Measurements from ENCODE around the gene C8G.

Gene C8G

DNA sequence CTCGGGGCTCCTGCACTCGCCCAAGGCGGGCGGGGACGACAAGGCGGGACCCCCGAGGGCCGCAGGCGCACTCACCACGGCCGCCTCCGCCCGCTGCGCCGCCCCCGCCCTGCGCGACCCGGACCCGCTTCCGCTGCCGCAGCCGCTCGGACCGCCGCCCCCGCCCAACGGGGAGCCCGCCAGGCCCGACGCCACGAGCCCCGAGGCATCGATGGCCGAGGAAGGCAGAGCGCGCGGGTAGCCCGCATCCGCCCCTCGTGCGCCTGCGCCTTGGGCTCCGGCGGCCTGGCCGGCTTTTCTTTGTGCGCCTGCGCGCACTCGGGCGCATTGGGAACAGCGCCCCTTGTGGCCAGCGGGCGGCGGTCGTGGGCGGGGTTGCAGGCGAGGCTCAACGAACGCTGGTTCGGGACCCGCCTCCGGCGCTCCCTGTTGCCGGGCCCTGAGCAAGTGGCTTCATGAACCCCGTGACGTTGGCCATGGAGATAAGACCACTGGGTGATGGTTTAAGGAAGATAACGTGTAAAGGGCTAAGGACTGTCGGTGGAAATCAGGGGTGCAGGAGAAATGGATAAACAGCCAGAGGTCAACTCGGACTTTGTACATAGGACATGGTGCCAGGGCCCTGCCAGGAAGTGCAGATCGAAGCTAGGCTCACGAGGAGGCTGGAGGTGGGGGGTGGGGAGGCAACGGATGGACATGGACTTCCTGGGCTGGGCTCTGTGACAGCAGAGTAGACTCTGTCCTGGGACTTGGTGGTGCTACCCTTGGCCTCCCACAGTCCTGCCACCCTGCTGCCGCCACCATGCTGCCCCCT is at the start of gene C8G, which contains the start of gene FBXW5:
Gene C8G, plus strand, starts transcription at position 725 of the 814 bp plus-strand sequence. Its CDS starts 78 bp downstream, at position 803.
Gene FBXW5, minus strand, starts transcription at position 220 of the 814 bp plus-strand sequence. CDS start 655 bp downstream, outside the sequence.
- peak; percentile 100 for DNase-seq (ENCODE audit: low spot score)

DNA sequence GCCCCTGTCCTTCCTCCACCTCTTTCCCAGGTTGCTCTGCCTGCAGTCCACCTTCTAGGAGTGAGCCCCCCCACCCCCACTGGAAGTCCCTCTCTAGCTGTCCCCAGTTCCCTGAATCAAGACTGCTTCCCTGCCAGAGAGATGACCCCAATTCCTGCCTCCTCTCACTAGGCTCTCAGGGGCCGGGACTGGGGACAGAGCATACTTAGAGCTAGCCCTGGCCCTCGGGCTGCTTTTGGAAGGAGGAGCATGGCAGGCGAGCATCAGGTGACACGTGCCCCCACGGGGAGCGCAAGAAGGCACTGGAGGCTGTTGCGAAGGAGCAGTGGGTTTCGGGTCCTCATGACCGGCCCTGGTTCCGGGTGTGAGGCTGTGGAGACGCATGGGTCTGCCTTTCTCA is 49.0 kb upstream of the C8G start:
- DNase-seq (ENCODE audit: low spot score), result no peak

DNA sequence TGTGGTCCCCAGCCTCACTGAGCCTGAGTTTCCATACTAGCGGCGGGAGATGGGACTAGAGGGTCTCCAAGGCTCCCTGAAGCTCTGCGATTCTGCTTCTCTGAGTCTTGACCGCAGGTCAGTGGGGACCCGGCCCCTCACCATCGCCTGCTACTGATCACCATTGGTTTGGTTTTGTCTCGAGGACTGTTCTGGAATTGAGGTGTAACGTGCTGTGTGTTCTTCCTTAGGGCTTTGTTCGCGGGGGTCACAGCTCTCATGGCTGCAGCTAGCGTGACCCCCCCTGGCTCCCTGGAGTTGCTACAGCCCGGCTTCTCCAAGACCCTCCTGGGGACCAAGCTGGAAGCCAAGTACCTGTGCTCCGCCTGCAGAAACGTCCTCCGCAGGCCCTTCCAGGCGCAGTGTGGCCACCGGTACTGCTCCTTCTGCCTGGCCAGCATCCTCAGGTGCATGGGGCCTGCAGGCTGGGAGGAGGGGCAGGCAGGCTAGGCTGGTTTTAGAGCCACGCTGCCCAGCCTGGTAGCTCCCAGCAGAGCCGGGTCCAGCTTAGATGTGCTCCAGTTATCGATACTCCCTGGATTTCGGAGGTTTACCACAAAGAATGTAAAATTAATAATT is 46.5 kb upstream of the C8G start:
- no peak for DNase-seq (ENCODE audit: low spot score)

DNA sequence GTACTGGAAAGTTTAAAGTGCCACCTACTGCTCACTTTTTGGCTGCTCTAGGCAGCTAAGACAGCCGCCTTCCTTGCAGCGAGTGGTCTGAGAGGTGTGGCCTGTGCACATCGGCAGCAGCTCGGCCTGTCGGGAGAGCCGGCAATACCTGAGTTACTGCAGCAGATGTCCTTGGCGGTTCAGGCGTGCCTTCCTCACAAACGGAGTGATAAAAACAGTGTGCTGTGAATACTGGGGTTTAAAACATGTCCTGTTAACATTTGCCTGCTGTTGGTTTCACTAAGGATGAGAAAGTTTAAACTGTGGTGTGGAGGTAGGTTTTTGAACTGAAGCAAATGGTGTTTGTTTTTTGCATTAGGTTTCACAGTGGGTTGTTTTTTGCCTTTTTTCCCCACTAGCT is 45.8 kb upstream of the C8G start:
- no peak for DNase-seq (ENCODE audit: low spot score)

DNA sequence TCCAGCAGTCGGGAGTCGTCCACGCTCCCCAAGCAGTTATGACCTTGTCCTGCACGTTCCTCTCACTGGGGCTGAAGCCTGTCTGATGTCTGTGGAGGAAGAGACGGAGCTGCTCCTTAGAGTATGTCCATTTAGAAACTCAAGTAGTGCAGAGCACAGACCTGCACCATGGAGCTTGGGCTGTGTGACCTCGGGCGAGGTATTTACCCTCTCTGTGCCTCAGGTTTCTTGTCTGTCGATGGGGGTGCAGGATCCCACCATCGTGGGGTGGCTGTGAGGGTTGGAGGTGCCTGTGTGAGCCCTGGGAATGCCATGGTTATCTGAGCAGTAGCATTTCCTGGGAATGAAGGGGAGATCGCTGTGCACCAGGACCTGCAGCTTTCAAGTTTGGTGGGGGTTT is 44.5 kb upstream of the C8G start:
- DNase-seq (ENCODE audit: low spot score), result no peak

DNA sequence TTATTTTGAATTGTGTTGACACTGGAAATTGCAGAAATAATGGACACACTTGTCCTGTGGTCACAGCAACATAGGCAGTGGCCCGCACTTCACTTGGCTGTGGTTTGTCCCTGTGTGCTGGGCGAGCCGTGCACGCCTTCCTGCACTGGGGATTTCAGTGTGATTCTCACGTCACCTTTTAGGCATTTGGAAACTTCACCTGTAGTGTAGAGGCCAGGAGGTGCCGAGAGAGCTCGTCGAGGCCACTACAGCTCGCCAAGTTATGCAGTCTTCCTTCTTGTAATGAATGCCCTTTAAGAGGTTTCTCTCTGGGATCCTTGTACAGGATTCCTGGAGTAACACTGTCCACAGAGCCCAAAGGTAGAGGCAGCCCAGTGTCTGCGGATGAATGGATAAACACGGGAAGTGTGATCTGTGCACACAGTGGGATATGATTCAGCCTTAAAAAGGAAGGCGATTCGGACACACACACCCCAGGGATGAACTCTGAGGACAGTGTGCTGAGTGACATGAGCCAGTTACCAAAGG is 44.0 kb upstream of the C8G start:
- DNase-seq (ENCODE audit: low spot score), result no peak

DNA sequence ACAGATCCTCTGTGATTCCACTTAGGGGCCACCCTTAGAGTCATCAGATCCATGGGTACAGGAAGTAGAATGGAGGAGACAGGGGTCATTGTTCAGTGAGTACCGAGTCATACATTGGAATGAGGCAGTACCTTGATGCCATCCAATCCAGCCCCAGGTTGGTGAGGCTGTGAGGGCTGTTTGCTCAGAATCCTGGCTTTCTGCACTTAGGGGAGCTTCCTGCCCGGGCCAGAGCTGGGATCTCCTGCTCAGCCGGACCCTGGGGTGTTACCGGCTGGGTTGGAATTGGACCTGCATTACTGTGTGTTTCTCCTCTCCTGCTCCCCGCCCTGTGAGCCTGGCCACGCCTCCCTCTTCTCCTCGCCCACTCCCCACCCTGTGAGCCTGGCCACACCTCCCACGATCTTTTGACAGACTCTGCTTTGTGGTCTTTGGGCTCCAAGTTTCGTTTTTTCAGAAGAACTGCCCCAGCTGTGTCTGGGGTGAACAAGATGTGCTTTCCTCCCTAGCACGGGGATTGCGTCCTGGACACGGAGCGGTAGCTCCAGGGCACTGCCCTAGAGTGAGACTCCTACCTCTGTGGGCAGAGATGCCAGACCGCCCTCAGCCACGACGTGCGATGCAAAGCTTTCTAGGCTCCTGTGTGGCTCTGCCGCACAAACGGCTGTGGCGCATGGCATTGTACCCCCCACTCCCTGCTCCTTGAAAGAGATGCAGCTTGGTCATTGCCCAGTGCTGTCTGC is 43.4 kb upstream of the C8G start:
- DNase-seq (ENCODE audit: low spot score), result peak; percentile 55

DNA sequence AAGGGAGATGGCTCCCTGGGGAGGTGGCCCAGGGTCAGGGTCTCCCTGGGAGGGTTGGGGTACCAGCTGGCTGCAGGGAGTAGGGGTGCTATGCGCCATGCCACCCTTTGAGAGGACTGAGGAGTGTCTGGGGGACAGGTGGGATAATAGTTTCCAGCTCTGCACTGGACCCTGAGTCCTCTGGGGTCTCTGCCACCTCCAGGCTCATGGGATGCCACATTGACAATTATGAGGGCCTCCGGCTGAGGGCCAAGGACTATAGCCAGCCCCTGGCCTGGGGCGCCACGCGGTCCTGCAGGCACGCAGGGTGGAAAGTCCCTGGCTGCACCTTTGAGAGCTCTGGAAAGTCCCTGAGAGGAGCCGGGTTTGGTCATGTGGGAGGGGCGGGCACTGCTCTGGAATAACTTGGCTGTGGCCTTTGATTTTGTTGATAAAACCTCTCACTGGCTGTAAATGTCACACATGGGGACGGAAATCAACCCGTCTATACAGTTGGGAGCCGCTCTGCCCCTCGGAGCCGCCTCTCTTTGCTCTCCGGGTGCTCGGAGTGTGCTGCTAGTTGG is 42.7 kb upstream of the C8G start:
- peak; percentile 88 for DNase-seq (ENCODE audit: low spot score)

DNA sequence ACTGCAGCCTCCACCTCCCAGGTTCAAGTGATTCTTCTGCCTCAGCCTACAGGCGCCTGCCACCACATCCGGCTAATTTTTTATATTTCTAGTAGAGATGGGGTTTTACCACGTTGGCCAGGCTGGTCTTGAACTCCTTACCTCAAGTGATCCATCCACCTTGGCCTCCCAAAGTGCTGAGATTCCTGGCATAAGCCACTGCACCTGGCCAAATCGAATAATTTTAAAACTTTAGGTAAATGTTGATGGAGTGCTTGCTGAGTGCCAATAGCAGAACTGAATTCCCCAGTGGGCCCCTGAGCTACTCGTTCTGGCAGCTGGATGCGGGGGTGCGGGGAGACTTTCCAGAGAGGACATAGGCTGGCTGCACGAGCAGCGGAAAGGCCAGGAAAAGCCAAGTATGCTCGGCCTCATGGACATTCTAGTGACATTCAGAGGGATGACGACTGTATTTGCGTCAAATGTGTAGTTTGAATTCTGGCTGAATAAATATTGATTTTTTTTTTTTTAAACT is 41.9 kb upstream of the C8G start:
- no peak for DNase-seq (ENCODE audit: low spot score)

DNA sequence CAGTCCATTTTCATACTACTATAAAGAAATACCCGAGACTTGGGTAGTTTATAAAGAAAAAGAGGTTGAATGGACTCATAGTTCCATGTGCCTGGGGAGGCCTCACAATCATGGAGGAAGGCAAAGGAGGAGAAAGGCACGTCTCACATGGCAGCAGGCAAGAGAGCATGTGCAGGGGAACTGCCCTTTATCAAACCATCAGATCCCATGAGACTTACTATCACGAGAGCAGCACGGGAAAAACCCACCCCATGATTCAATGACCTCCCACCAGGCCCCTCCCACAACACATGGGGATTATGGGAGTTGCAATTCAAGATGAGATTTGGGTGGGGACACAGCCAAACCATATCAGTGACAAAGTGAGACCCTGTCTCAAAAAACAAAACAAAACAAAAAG is 38.8 kb upstream of the C8G start:
- no peak for DNase-seq (ENCODE audit: low spot score)

DNA sequence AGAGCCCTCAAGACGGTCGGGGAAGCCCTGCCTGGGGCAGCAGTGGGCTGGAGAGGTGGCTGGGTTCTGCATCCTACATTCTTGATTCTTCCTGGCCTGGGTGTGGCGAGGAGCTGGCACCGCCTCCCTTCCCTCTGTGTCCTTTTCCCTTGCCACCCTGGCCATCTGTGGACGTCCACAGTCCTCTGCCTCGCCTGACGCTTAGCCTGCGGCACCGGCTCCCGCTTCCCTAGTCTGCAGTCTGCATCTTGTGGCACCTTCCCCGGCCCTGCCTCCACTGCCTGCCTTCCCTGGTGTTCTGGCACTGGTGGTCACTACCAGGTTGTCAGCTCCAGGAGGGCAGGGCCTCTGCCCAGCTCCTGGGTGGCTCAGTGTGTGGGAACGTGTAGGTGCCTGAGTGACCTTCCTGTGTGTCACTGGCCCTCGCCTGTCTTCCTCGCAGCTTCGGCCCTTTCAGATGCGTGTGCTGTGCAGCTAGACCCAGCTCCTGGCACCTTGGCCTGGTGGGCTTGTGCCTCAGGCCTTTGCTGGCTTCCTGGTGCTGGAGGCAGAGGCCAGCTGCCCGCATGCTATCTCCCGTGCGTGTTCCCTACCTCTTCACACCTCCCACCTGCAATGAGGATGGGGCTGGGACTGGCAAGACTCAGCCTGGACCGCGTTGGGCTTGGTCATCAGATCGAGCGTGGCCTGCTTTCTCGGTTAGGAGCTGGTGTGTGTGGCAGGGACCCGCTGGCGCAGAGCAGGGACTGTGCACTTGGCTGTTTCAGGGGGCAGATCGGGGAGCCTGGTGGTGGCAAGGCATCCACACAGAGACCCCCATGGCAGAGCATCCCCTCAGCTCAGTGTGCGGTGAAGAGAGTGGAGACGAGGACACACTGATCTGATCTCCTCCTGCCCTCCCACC is 37.8 kb upstream of the C8G start:
- no peak for DNase-seq (ENCODE audit: low spot score)

DNA sequence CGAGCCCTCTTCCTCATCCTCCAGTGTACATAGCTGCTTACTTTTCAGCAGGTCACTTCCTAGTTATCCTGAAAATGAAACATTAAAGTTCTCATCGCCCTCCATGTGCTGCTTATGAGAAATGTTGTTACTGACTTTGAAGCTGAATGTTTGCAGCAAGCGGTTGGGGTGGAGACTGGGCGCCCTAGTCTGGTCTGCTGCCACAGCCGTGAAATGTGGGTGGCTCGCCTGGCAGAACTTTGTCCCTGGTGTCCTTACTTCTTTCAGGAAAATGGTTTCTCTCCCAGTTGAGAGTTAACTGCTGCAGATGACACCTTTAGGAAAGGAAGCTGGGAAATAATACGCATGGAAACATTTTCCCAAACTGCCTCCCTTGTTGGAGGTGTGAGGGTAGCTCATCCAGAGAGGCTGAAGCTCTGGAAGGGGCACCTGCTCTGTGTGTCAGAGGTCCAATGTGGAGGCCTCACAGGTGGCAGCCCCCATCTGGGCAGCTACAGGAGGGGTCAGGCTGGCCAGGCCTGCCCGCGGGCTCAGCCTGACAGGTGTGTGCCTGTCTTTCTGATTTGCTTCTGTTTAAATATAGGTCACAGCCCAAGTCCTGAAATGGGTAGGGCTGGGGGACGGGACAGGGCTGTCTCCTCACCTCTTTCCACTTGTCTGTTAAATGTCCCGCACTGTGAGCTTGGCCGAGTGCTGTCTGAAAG is 34.7 kb upstream of the C8G start:
- DNase-seq (ENCODE audit: low spot score), result no peak

DNA sequence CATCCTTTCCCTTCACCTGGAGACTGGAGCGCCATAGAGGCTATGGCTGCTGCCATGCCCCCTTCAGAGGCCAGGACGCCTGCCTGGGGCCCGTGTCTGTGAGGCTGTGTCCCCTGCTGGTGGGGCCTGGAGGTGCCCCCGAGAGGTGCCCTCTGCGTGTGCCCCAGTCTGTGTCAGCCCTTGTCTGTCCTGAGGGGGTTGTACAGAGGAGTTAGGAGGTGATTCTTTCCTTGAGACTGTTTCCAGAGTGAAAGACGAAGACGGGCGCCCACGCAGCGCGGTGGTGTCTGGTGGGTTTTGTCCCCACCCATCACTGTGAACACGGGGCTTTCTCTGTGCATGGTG is 34.2 kb upstream of the C8G start:
- no peak for DNase-seq (ENCODE audit: low spot score)

DNA sequence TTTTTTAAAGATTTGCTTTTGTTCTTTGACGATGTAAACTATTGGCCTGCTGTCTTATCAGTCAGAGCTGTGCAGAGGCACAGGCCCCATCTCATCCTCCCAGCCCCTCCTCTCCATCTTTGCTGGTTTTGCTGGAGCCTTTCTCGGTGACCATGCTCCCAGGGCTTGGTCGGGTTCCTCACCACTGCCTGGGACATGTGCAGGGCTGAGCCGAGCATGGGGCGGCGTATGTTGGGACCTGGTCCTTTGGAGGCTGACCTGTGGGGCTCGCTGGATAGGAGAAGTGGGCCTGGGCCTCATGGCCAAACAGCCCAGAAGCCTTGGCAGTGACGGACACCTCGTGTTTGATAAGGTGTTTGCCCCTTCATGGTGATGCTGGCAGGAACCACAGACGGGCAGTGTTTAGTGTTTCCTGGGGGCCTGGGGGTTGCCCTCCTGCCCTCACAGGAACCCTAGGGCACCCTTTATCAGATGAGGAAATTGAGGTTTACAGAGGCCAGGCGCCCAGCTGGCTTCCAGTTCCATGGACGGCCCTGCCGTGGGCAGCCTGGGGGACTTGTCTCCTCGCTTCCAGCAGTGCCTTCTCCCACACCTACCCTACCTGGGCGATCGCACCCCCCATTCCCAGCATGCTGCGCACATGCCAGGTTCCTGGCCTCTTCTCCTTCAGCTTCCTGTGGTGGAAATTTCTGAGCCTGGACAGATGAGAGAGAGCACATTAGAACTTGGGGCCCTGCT is 31.2 kb upstream of the C8G start:
- no peak for DNase-seq (ENCODE audit: low spot score)

DNA sequence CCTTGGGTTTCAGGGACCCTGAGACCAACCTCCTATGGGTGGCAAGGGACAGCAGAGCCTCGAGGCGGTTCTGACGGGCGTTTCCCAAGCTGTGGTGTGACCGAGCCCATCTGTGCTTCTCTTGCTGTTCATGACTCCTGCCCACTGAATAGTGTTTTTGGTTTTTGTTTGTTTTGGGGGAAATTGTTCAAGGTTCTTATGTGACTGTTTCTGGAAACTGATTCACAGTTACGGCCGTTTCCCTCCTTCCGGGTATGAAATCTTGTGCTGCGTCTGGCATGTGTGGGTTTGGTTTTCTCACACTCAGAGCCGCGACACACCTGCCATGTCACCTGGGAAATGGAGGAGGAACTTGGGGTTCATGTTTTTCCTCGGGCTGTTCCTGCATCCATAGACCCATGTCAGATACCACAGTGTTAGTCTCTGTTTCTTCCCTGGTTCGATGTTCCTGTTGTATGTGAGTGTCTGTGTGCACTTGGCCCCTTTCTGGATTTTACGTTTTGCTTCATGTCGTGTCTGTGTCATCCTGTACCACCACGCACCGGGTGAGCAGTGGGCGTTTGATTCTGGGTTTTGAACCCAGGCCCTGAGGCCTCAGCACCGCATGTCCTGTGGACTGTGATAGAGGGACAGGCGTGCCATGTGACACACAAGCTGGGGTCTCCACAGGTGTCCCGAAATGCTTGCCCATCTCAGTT is 29.3 kb upstream of the C8G start:
- DNase-seq (ENCODE audit: low spot score), result no peak

DNA sequence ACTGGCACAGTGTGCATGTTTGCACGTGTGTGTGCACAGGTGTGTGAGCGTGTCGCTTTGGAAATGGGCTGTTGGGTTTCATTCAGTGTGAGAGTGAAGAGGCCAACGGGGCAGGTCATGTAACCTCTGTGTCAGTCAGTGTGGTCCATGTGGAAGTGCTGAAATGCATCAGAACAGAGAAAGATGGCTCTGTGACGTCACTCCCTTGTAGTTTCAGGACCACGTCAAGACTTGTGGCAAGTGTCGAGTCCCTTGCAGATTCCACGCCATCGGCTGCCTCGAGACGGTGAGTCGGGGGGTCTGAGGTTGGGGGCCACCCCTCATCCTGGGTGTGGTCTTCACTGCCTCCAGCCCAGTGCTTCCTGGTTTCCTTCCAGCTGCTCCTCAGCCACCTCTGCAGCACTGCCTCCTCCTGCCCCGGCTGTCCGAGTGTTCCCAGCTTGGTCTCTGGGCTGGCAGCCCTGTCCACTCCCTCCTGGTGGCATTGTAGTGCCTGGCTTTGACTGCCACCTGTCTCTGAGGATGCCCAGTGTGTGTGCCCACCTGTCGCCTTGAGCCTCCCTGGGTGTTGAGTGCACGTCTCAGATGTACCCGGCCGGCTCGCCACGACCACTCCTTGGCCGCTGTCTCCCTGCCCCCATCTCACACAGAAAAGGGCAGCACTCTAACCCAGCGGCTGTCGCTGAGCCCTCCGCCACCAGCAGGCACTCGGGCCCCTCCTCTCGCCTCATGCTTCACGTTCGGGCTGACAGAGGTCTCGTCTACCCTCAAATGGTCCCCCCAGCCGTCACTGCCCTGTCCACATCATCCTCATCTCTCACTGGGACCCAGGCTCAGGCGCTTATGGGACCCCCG is 28.5 kb upstream of the C8G start:
- no peak for DNase-seq (ENCODE audit: low spot score)

DNA sequence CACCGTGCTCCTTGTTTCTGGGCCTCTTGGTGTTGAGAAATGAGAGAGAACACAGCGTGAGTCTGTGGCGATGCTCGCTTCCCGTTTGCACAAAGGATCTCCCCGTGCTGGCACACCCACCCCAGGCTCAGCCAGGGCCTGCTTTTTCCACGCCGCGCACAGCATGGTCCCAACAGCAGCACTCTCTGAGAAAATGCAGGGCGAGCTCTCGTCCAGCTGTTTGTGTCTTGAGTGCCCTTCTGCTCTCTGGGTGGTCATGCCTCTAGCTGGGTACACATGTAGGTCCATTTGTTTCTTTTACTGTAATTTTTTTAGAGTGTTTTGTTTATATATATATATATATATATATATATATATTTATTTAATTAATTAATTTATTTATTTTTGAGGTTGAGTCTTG is 27.1 kb upstream of the C8G start:
- DNase-seq (ENCODE audit: low spot score), result no peak

DNA sequence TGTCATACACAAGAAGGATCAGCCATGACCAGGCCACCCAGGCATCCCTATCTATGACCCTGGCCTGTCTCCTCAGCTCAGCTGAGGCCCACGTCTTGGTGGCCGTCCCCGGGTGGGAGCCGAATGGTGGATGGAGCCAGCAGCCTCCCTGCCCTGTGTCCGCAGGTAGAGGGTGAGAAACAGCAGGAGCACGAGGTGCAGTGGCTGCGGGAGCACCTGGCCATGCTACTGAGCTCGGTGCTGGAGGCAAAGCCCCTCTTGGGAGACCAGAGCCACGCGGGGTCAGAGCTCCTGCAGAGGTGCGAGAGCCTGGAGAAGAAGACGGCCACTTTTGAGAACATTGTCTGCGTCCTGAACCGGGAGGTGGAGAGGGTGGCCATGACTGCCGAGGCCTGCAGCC is 25.0 kb upstream of the C8G start:
- DNase-seq (ENCODE audit: low spot score), result no peak
